H1 (cell line): ENCODE data around the gene PTPRG. TPM values are rescaled to one million over a fixed set of nuclear protein-coding genes. Genes with fewer than 3 reads are reported as not detected.

Experiments used
- CTCF ChIA-PET: fragments of 300-600 bp; sonication (Branson Sonifier 250); formaldehyde crosslinking; loops from one replicate; lab custom pipeline; 2021; ENCODE audit not compliant: partially characterized antibody; lab: Charles Lee
- POLR2A ChIA-PET: fragments of 300-600 bp; sonication (Branson Sonifier 250); formaldehyde crosslinking; loops from one replicate; lab custom pipeline; 2021; ENCODE audit warnings: inconsistent platforms; ENCODE audit not compliant: partially characterized antibody; lab: Charles Lee
- DNase-seq, 2 experiments: peaks; one replicate each; pipeline versions ENCODE4 v3.0.0 to v3.0.0-alpha.2; 2010 to 2022; ENCODE audit warnings: low spot score in 2 of 2, low read depth in 1 of 2, mixed read lengths in 1 of 2
- FAIRE-seq: peaks from 2 replicates; lab custom pipeline; 2011; peaks lifted over from hg19 to GRCh38; lab: Jason Lieb, UNC
- H2AFZ ChIP-seq: 2 replicates; pipeline ENCODE4 v1.8.1; 2012; ENCODE audit warnings: low read length, inconsistent platforms
- H2AK5ac ChIP-seq: 2 replicates; pipeline ENCODE4 v1.6.1; 2013; ENCODE audit warnings: low read depth, low read length
- H2BK120ac ChIP-seq: replicated peaks from 2 replicates; pipeline ENCODE3; 2013; ENCODE audit warnings: low read depth, low read length, inconsistent platforms
- H2BK12ac ChIP-seq: 2 replicates; pipeline ENCODE4 v1.6.1; 2013; ENCODE audit warnings: low read depth, low read length
- H2BK15ac ChIP-seq: 2 replicates; pipeline ENCODE4 v1.6.1; 2013; ENCODE audit warnings: low read length
- H2BK20ac ChIP-seq: 2 replicates; pipeline ENCODE4 v1.6.1; 2013; ENCODE audit warnings: low read length
- H2BK5ac ChIP-seq: 2 replicates; pipeline ENCODE4 v1.6.1; 2013; ENCODE audit warnings: low read depth, low read length
- H3K14ac ChIP-seq: 2 replicates; pipeline ENCODE4 v1.6.1; 2013; ENCODE audit warnings: inconsistent platforms; ENCODE audit not compliant: insufficient read length
- H3K18ac ChIP-seq: 2 replicates; pipeline ENCODE4 v1.6.1; 2013; ENCODE audit warnings: low read length; ENCODE audit errors: extremely low read depth
- H3K23ac ChIP-seq: 2 replicates; pipeline ENCODE4 v1.6.1; 2013; ENCODE audit warnings: inconsistent platforms; ENCODE audit not compliant: insufficient read length
- H3K23me2 ChIP-seq: 2 replicates; pipeline ENCODE4 v1.6.1; 2013; ENCODE audit warnings: low read depth, low read length
- H3K27ac ChIP-seq: 2 replicates; pipeline ENCODE4 v1.6.1; 2011; ENCODE audit warnings: low read depth, low read length, inconsistent platforms
- H3K27me3 ChIP-seq, 4 experiments: replicated peaks in 1 of 4; 1 replicate in 1 of 4; 2 replicates in 3 of 4; pipeline versions ENCODE4 v1.6.1 to v1.8.1; 2011 to 2013; ENCODE audit warnings: low read length in 3 of 4, mild to moderate bottlenecking in 3 of 4, inconsistent platforms in 2 of 4, mixed read lengths in 2 of 4, moderate library complexity in 1 of 4; ENCODE audit not compliant: control insufficient read depth in 3 of 4, insufficient read depth in 3 of 4; ENCODE audit errors: extremely low read depth in 1 of 4
- H3K36me3 ChIP-seq, 4 experiments: 2 replicates each; pipeline versions ENCODE4 v1.6.1 to v1.8.1; 2011 to 2013; ENCODE audit warnings: mild to moderate bottlenecking in 4 of 4, low read length in 3 of 4, moderate library complexity in 2 of 4, control low read depth in 1 of 4, inconsistent platforms in 1 of 4; ENCODE audit not compliant: insufficient read depth in 4 of 4, control insufficient read depth in 2 of 4
- H3K4ac ChIP-seq: replicated peaks from 2 replicates; pipeline ENCODE3; 2013; ENCODE audit warnings: low read length, low read depth, mixed read lengths, inconsistent platforms; ENCODE audit not compliant: insufficient read length
- H3K4me1 ChIP-seq, 4 experiments: replicated peaks in 1 of 4; 1 replicate in 1 of 4; 2 replicates in 3 of 4; pipeline versions ENCODE4 v1.6.1 to v1.8.1; 2011 to 2013; ENCODE audit warnings: low read length in 3 of 4, inconsistent platforms in 2 of 4, mixed read lengths in 1 of 4; ENCODE audit not compliant: insufficient read depth in 4 of 4, control insufficient read depth in 3 of 4
- H3K4me2 ChIP-seq, 2 experiments: 2 replicates each; pipeline versions ENCODE4 v1.6.1 to v1.8.1; 2011 to 2013; ENCODE audit warnings: low read depth in 2 of 2, low read length in 2 of 2, control low read depth in 1 of 2, inconsistent platforms in 1 of 2, mild to moderate bottlenecking in 1 of 2; ENCODE audit not compliant: insufficient read depth in 1 of 2
- H3K4me3 ChIP-seq, 4 experiments: fragments of 200-600, 300-600 bp in 1 of 4; sonication (generic), shearing (Covaris generic), sonication (Bioruptor Twin) in 1 of 4; 2 replicates each; pipeline versions ENCODE4 v1.5.1 to v1.8.1; 2011 to 2016; ENCODE audit warnings: low read length in 4 of 4, low read depth in 3 of 4, control low read depth in 2 of 4, inconsistent platforms in 2 of 4, mild to moderate bottlenecking in 2 of 4, mixed read lengths in 1 of 4, moderate library complexity in 1 of 4; ENCODE audit not compliant: insufficient read depth in 2 of 4; ENCODE audit errors: extremely low read depth in 1 of 4
- H3K56ac ChIP-seq: replicated peaks from 2 replicates; pipeline ENCODE3; 2013; ENCODE audit warnings: low read depth, mild to moderate bottlenecking, mixed read lengths, low read length, inconsistent platforms; ENCODE audit not compliant: insufficient read length
- H3K79me1 ChIP-seq: 2 replicates; pipeline ENCODE4 v1.6.1; 2013; ENCODE audit warnings: low read depth, low read length, control low read depth
- H3K79me2 ChIP-seq, 2 experiments: 2 replicates each; pipeline versions ENCODE4 v1.6.1 to v1.8.1; 2012 to 2013; ENCODE audit warnings: low read length in 2 of 2, mild to moderate bottlenecking in 2 of 2, inconsistent platforms in 1 of 2; ENCODE audit not compliant: insufficient read depth in 2 of 2, control insufficient read depth in 1 of 2
- H3K9ac ChIP-seq, 4 experiments: replicated peaks in 1 of 4; 1 replicate in 1 of 4; 2 replicates in 3 of 4; pipeline versions ENCODE4 v1.6.1 to v1.8.1; 2011 to 2013; ENCODE audit warnings: low read depth in 3 of 4, low read length in 3 of 4, control low read depth in 2 of 4, mild to moderate bottlenecking in 2 of 4, moderate library complexity in 2 of 4, inconsistent platforms in 1 of 4; ENCODE audit errors: extremely low read depth in 1 of 4
- H3K9me3 ChIP-seq, 2 experiments: 2 replicates each; pipeline versions ENCODE4 v1.6.1 to v1.8.1; 2012 to 2013; ENCODE audit warnings: mild to moderate bottlenecking in 2 of 2, moderate library complexity in 2 of 2, control low read depth in 1 of 2, inconsistent platforms in 1 of 2, low read depth in 1 of 2, low read length in 1 of 2, mixed read lengths in 1 of 2; ENCODE audit not compliant: insufficient read depth in 2 of 2
- H4K20me1 ChIP-seq, 2 experiments: replicated peaks in 1 of 2; 2 replicates each; pipeline versions ENCODE3 to v1.8.1; 2011 to 2013; ENCODE audit warnings: inconsistent platforms in 2 of 2, low read length in 2 of 2, mild to moderate bottlenecking in 1 of 2; ENCODE audit not compliant: insufficient read depth in 2 of 2, control insufficient read depth in 1 of 2
- H4K5ac ChIP-seq: 2 replicates; pipeline ENCODE4 v1.6.1; 2013; ENCODE audit warnings: low read length, low read depth, mixed read lengths, inconsistent platforms; ENCODE audit not compliant: insufficient read length
- H4K8ac ChIP-seq: 2 replicates; pipeline ENCODE4 v1.8.0; 2013; ENCODE audit warnings: mild to moderate bottlenecking, moderate library complexity, low read length, inconsistent platforms; ENCODE audit not compliant: insufficient read depth; ENCODE audit errors: extremely low read depth
- H4K91ac ChIP-seq: replicated peaks from 2 replicates; pipeline ENCODE3; 2013; ENCODE audit warnings: low read length, mixed read lengths, inconsistent platforms; ENCODE audit not compliant: insufficient read length
- CBX8 ChIP-seq: fragments of 300-800, 300-1000 bp; sonication (generic); IDR thresholded peaks from 2 replicates; pipeline ENCODE4 v1.7.1; 2016; ENCODE audit warnings: low read depth, low read length, borderline replicate concordance
- HDAC2 ChIP-seq, 2 experiments: fragments of 300-600 bp in 1 of 2; sonication (generic) in 1 of 2; IDR thresholded peaks; 2 replicates each; pipeline ENCODE4 v1.6.1; 2011 to 2012; ENCODE audit warnings: low read depth in 2 of 2, low read length in 2 of 2, mild to moderate bottlenecking in 2 of 2, moderate library complexity in 2 of 2, borderline replicate concordance in 1 of 2, inconsistent platforms in 1 of 2
- KDM1A ChIP-seq: fragments of 200-600, 300-600 bp; sonication (generic); IDR thresholded peaks from 2 replicates; pipeline ENCODE4 v1.7.1; 2016; ENCODE audit warnings: mild to moderate bottlenecking, low read length, borderline replicate concordance
- WGBS, 2 experiments: shearing (Covaris generic) in 1 of 2; methylation state at CpG; one replicate each; pipeline versions ENCODE4 v1.1.6 to v1.1.7; 2013 to 2015; ENCODE audit warnings: low lambda C conversion rate in 2 of 2, mixed read lengths in 2 of 2, inconsistent platforms in 1 of 2, low coverage in 1 of 2, missing lambda C conversion rate in 1 of 2; ENCODE audit not compliant: insufficient replicate concordance in 2 of 2, insufficient coverage in 1 of 2, insufficient read length in 1 of 2; ENCODE audit errors: extremely low coverage in 1 of 2, missing lambda C conversion rate in 1 of 2; 5-methylcytosine and 5-hydroxymethylcytosine counted together
- polyA plus RNA-seq, 7 experiments: library from polyadenylated mRNA; depleted of rRNA in 3 of 7; stranded (reverse) in 5 of 7; unstranded in 2 of 7; fragments of >200 nt in 5 of 7; fragments of 200-250 nt in 2 of 7; gene quantifications; 1 replicate in 5 of 7; 2 replicates in 1 of 7; 4 replicates in 1 of 7; pipeline versions ENCODE4 v1.2.1 to v1.2.3, GENCODE V29; 2011 to 2013; ENCODE audit warnings: missing spikeins in 2 of 7, mixed read lengths in 2 of 7
- total RNA-seq: library from RNA; stranded (reverse); fragmentation: NEBNext Ultra II Directional; extraction: Animal tissue kit (Norgen Biotek cat#: 25700); gene quantifications from 2 replicates; pipeline ENCODE4 v1.2.1, GENCODE V29; 2021

The PTPRG gene
- total and polyA plus RNA-seq, 2 of the 8 experiments (the other 6 are each of a cell fraction or from before 2014, with no cell fraction given) = 23.3 to 96.2 TPM

DNA sequence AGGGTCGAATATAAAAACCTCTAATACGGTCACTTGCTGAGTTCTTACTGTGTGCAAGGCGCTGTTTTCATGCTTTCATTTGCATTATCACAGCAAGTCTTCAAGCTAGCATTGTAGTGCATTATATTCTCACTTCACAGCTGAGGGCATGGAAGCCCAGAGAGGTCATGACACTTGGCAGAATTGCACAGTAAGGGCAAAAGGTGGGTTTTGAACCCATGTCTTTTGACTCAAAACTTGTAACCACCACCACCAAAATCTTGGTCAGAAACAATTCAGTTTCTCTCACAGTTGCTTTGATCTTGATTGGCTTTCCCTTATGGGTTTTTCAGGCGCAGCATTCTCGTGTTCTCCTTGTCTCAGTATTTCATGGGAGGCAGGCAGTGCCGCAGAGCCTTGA is 371.1 kb downstream of the PTPRG start:
- 81% methylated on average over 6 of the region's 6 CpGs; no CpG with 5 or more reads in 1 of the 2 experiments for WGBS, 2 experiments
- POLR2A ChIA-PET = no interaction called here
- peaks cover 3 to 7% of the 10 kb centered on the region in 2 experiments for H4K20me1 ChIP-seq

More for the DNA sequence above, 371.1 kb downstream of the PTPRG start:
- Histone ChIP-seq H3K23ac (no peak overlapping the region), H4K8ac (no peak overlapping the region), H2BK120ac (no peak overlapping the region), H4K91ac (no peak overlapping the region), H3K18ac (no peak overlapping the region), H3K27ac (no peak overlapping the region), H3K79me1 (no peaks in the 10 kb centered on the region; the same call in 1 of the 2 replicates), H3K23me2 (no peaks in the 10 kb centered on the region), H2BK15ac (no peak overlapping the region), H3K79me2 (peaks cover 0 to 88% of the 10 kb centered on the region in 2 experiments; a peak in 3 of 4 replicates), H3K4me3 (no peak overlapping the region), H2AK5ac (no peak overlapping the region), H3K9me3 (peaks cover 0 to 3% of the 10 kb centered on the region in 2 experiments; a peak in 1 of 4 replicates), H3K27me3 (no peaks in the 10 kb centered on the region), H3K14ac (no peak overlapping the region), H2BK5ac (no peak overlapping the region), H2AFZ (no peak overlapping the region), H3K36me3 (peaks cover 0 to 8% (median 0%) of the 10 kb centered on the region in 4 experiments; a peak in 1 of 8 replicates), H2BK12ac (no peak overlapping the region), H3K9ac (no peak overlapping the region), H3K4me1 (peaks cover 0 to 18% (median 8%) of the 10 kb centered on the region in 4 experiments; a peak in 6 of 7 replicates), H3K4ac (no peak overlapping the region), H3K4me2 (no peak overlapping the region), H3K56ac (no peak overlapping the region), H2BK20ac (no peak overlapping the region), H4K5ac (no peak overlapping the region)
- DNase-seq = no peak
- no peak for TF ChIP-seq CBX8
- TF ChIP-seq KDM1A = peak; percentile 73; the same call in 1 of the 2 replicates
- TF ChIP-seq HDAC2 (IDR thresholded peaks at IDR 0.05; ENCODE audit: borderline replicate concordance in 1 of 2, low read depth in 2 of 2, low read length in 2 of 2) = 0 out of 4 replicates have a peak, but pooled peaks of 1 of the 2 experiments have one; percentile 35
- no peak for FAIRE-seq
- CTCF ChIA-PET = interaction anchor here (0.7 to 1.5 kb wide), 6 partner anchors 9 to 118 kb away, joined by 3 to 5 read pairs (median 4); no protein-coding TSS in a partner anchor
